Stimulated activated CD8-positive, alpha-beta memory T cell treated with anti-CD3 and anti-CD28 coated beads, Interleukin-4, amount 100 ng/mL, for 1 hour (primary cell): ENCODE measurements around the gene TCF25.
"Not testable (repeated sequence)": the region's sequence is repeated elsewhere in the genome, so short reads cannot be mapped to it uniquely, and the experiment has no call there.

Experiments
- DNase-seq, 2 donors: peaks; one replicate each; pipeline ENCODE4 v3.0.0-alpha.2; 2020; ENCODE audit warnings: low read depth in 2 of 2, low spot score in 1 of 2

TCF25 gene

GRCh38 chr16:89879123-89879522, 5.7 kb downstream of the TCF25 start:
- DNase-seq = not testable (repeated sequence)

GRCh38 chr16:89880477-89881367, 7.3 kb downstream of the TCF25 start:
- no peak for DNase-seq

- no peak for DNase-seq
These were observed 8.0 kb downstream of the TCF25 start for GRCh38 chr16:89881368-89881730.

- no peak for DNase-seq
These were observed 10.1 kb downstream of the TCF25 start for GRCh38 chr16:89883346-89884040.

- DNase-seq = no peak
These were observed 10.6 kb downstream of the TCF25 start for GRCh38 chr16:89884041-89884421.

- DNase-seq = no peak
These were observed 13.9 kb downstream of the TCF25 start for GRCh38 chr16:89887243-89887642.

- no peak for DNase-seq
These were observed 16.8 kb downstream of the TCF25 start for GRCh38 chr16:89890200-89890599.

GRCh38 chr16:89890886-89891657, 17.7 kb downstream of the TCF25 start:
- no peak for DNase-seq

GRCh38 chr16:89892055-89892630, 18.8 kb downstream of the TCF25 start:
- no peak for DNase-seq

- no peak for DNase-seq
These were observed 19.2 kb downstream of the TCF25 start for GRCh38 chr16:89892635-89893034.

- no peak for DNase-seq
These were observed 20.5 kb downstream of the TCF25 start for GRCh38 chr16:89893642-89894548.

GRCh38 chr16:89895482-89896250, 22.3 kb downstream of the TCF25 start:
- DNase-seq = no peak

- no peak for DNase-seq
These were observed 23.8 kb downstream of the TCF25 start for GRCh38 chr16:89897204-89897603.

GRCh38 chr16:89898201-89898967, 25.0 kb downstream of the TCF25 start:
- no peak for DNase-seq

GRCh38 chr16:89899879-89900481, 26.6 kb downstream of the TCF25 start:
- no peak for DNase-seq

GRCh38 chr16:89900885-89901284, 27.5 kb downstream of the TCF25 start:
- no peak for DNase-seq

- no peak for DNase-seq
These were observed 29.6 kb downstream of the TCF25 start for GRCh38 chr16:89902980-89903379.

GRCh38 chr16:89903908-89904515, 30.6 kb downstream of the TCF25 start:
- no peak for DNase-seq
